GM19035 (cell line): Measurements from ENCODE around the gene ITGA3.
"Not testable (repeated sequence)": the region's sequence is repeated elsewhere in the genome, so short reads cannot be mapped to it uniquely, and the experiment has no call there.

Experiments
- ATAC-seq: cut with Tn5 transposase; IDR thresholded peaks from one replicate; pipeline ENCODE4 v1.9.1; 2021; ENCODE audit not compliant: unreplicated experiment

ITGA3 gene

DNA sequence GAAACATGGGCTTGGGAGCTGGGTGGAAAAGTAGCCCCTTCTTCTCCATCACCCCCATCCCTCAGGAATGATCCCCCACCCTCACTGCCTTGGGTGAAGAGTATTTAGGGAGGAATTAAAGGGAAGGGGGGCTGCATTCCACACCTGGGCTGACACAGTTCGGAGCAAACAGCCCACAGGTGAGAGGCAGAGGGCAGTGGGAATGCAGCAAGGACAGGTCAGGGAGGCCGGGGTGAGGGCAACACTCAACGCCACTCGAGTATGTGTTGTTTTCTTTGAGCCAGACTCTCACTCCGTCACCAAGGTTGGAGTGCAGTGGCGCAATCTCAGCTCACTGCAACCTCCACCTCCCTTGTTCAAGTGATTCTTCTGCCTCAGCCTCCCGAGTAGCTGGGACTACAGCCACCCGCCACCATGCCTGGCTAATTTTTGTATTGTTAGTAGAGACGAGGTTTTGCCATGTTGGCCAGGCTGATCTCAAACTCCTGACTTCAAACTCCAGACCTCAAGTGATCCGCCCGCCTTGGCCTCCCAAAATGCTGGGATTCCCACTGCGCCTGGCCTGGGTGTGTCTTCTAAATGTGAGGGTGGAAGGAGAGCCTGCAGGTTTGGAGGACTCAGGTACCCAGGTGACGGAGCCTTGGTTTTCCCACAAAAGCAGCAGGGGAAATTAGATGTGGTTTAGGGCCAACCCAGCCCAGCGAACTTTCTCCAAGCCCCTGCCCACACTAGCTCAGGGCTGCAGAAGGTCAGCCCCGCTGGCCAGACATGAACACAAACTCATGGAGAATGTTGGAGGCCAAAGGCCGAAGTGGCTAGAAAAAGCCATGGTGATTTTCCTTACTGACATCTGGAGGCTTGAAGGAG lies 21.2 kb upstream of the ITGA3 start:
- no peak for ATAC-seq

DNA sequence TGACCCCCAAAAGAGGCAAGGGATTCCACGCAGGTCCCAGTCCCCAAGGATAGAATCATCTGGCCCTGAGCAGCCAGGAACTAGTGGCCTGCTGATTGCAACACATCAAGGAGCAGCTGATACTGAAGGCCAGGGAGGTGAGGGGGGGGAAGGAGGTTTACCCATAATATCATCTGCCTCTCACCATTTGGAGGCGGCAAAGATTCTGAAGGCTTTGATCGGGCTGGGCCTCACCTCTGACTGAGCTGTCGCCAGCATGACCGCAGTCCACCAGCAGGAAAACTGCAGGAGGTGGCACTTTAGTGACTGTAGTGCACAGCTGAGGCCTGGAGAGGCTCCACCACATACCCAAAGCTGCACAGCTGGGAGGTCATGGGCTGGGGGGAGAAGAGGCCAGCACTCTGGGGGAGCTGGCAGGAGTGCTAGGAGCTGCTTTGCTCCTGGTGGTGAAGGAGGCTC lies 20.5 kb upstream of the ITGA3 start:
- no peak for ATAC-seq

DNA sequence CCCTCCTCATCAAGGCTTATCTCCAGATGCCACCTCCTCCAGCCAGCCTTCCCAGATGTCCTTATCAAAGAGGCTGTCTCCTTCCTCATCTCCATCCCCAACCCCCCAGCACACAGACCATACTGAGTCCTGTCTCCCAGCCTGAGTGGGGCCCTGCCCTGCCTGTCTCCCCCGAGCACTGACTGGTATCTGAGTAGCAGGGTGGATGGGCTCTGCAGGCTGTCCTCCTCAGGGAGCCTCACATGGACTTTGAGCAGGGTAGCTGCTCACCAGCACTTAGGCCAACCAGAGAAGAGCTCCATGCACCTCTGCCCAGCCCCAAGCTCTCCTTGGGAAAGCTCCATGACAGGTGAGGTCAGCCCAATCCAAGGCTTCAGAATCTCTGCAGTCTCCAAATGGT lies 20.0 kb upstream of the ITGA3 start:
- ATAC-seq, result no peak

DNA sequence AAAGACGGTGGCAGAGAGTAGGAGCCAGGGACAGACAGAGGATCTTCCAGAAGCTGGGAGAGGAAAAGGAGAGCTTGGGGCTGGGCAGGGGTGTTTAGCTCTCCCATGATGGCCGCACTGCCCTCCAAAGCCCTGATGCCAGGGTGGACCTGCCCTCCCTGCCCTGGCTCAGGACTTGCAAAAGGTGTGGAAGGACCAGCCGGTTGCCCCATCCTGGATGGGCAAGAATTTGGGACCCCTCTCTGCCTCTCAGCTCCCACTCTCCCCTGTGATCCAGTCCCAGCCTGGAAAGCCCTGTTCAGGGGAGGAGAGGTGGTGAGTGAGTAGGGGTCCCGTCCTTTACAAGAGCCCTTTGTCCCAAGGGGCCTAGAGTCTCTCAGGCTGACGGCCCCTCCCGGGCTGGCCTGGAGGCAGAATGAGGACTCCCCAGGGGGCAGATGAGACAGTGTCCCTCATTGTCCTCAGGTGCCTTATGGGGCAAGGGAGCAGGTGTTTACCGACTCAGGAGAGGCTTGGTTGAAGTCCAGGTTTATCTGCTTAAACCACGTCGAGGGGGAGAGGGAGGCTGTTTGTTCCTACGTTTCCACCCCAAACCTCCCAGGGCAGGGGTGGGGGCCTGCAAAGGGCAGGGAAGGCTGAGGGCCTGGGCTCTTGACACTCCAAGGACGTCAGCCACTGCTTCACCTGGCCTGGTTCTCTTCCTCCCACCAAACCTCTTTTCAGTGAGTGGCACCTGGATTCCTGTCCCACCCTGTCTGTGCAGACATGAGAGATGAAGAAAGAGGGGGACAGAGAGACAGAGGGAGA lies 19.3 kb upstream of the ITGA3 start:
- no peak for ATAC-seq

DNA sequence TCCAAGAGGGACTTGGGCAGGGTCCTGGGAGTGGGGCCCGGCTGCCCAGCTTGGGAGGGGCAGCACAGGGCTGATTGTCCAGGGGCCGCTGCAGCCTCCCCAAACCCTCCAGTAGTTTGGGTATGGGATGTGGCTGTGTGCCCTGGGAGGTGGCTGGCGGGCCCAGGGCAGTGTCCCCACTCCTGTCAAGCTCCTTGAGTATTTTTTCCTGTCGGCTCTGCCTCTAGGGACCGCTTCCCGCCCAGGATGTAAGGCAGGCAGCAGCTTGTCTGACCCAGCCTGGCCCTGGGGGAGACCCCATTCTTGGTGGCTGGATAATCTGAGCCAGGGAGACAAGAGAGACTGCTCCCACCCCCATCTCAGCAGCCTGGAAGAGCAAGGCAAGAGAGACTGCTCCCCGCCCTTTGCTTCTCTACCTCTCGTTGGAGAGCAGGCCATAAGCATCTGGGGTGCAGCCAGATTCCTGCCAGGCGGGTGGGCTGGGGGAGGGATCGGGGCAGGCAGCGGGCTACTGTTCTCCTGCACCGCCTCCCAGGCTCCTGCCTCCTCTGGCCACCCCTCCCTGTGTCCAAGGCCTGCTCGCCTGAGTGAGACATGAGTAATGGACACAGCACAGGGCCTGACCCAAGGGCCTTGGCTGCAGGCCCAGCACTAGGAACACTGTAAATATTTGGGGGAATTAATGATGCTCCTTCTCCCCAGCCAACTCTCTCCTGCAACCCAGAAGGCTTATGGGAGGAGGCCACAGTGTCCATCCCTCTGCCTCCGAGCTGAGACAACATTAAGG lies 18.4 kb upstream of the ITGA3 start:
- ATAC-seq, result no peak

DNA sequence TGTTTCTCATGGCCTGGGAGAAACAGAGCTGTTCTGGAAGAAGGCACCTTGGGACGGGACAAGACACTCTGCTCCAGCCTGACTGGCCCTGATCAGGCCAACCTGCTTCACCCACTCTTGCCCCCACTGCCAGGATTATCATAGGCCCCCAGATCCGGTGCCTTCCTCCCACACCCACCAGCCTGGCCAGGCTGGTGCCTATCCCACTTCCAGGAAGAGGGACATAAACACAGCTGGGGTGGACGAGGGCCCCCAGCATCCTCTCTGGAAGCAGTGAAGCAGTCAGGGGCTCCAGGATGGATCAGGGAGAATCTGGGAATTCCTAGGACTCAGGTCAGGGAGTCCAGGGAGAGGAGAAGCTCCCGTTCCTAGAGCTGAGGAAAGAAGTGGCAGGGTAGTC lies 16.9 kb upstream of the ITGA3 start:
- ATAC-seq, result no peak

DNA sequence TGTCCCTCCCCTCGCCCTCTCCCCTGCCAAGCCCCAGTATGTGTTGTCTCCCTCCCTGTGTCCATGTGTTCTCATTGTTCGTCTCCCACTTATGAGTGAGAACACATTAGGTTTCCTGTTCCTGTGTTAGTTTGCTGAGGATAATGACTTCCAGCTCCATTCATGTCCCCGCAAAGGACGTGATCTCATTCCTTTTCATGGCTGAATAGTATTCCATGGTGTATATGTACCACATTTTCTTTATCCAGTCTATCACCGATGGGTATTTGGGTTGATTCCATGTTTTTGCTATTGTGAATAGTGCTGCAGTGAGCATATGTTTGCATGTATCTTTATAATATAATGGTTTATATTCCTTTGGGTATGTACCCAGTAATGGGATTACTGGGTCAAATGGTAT lies 15.4 kb upstream of the ITGA3 start:
- not testable (repeated sequence) for ATAC-seq

DNA sequence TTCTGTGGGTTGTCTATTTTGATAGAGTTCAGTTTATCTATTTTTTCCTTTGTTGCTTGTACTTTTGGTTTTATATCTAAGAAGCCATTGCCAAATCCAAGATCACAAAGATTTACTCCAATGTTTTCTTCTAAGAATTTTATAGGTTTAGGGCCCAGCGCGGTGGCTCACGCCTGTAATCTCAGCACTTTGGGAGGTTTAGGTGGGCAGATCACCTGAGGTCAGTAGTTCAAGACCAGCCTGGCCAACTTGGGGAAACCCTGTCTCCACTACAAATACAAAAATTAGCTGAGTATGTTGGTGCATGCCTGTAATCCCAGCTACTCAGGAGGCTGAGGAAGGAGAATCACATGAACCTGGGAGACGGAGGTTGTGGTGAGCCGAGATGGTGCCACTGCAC lies 13.7 kb upstream of the ITGA3 start:
- no peak for ATAC-seq

DNA sequence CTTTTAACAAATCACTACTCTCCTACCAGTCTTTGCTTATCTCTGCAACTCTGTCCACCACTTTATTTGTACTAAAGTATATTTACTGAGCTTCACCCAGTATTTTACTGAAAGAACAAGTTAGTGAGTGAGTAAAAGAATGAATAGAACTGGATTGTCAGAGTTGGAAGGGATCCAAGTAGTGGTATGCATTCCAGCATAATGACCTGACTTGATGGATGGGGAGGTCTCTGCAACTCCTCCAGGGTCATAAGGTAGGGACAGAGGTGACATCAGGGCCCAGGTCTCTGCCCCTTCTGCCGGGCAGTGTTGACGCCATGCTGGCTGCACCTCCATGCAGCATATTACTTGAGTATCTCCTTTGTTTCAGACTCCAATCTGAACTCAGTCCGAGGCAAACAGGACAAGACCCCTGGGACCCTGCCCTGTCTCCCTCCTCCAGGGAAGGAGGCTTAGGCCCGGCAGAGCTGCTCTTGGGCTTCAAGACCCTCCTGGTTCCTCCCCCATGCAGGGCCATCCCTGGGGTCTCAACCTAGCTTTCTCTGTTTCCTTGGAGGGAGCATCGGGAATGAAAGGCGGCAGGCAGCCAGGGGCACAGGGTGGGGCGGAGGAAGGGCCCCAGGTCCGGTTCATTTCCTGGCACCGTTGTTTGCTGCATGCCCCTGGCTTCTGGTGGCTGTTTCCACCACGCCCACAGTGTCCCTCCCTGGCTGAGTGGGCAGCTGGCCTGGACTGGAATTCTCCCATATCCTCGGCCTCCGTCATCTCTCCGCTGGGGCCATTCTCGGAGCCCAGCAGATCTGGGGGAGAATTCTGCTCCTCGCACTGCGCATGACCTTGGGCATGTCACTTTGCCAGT lies 12.4 kb upstream of the ITGA3 start:
- no peak for ATAC-seq

DNA sequence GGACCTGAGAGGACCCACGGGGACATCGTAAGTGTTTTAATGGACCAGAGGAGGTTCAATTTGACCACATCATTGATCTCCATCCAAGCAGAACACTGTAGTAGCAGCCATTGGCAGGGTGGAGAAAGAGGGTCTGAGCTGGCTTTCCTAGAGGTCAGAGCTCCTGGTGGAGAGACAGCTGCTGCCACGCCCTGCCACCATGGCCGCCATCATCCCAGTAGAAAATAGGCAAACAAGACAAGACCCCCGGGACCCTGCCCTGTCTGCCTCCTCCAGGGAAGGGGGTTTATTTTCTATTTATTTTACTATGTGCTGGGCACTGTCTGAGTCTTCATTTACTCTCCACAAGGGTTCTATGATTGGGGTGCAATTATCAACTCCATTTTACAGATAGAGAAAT lies 11.4 kb upstream of the ITGA3 start:
- no peak for ATAC-seq

DNA sequence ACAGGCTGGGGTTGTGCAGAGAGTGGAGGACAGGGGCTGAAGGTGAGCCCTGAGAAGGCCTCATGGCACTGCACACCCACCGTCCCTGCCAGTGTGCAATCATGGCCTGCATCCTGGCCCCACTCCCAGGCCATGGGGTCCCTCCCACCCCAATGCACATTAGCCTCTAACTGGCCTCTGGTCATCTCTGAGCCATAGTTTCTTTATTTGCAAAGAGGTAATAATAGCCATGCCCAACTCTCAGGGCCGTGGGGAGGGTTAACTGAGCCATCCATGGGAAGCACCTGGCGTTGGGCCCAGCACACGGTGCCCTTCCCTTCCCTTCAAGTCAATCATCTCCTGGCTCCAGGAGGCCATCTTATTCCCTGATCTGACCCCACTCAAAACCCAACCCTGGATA lies 10.8 kb upstream of the ITGA3 start:
- no peak for ATAC-seq

DNA sequence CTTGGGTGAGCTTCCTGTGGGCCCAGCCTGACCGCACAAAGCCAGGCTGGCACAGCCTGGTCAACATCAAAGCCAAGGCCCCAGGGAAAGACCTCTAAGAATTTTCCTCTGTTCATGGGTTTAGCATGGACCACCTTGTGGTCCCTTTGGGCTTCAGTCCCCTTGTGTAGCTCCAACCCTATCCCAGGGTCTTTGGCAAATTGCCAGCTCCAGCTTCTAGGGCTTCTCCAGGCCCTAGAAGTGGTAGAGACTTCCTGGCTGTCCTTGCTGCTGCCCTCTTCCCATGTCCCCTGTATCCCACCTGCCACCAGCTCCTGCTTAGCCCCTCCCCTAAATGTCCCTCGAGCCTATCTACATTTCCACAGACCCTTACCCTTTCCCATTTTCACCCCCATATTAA lies 9.7 kb upstream of the ITGA3 start:
- no peak for ATAC-seq

DNA sequence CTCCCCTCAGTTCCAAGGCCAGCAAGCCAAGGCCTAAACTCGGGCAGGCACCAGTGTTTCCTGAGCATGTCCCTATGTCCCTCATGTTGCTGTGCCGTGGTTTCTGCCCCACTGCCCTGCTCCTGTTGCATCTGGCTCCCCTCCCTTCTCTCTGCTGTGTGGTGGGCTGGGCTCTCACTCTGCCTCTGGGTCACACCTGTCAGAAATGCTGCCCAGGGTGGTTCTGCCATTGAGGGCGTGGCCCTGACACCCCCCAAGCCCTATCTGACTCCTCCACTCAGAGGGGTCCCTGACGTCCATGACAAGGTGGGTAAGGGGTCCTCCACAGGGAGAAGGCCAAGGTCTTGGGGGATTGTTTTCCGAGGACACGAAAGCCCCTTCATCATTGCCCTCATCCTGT lies 9.2 kb upstream of the ITGA3 start:
- no peak for ATAC-seq

DNA sequence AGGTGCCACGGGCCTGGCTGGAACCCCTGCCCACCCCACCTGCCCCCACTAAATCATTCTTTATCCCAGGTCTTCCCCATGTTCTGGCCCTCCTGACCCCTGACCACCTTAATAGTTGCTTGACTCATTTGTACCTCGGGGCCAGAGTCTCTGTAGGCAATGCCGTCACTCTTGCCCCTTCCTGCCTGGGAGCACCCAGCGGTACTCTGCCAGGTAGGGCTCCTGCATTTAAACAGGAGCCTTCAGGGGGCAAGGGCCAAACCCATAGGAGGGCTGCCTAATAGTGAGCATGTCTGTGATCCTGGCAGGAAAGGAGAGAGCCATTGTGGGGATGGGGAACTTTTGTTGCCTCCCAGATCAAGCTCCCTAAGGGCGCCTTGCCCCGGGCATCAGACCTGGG lies 8.8 kb upstream of the ITGA3 start:
- ATAC-seq, result no peak

DNA sequence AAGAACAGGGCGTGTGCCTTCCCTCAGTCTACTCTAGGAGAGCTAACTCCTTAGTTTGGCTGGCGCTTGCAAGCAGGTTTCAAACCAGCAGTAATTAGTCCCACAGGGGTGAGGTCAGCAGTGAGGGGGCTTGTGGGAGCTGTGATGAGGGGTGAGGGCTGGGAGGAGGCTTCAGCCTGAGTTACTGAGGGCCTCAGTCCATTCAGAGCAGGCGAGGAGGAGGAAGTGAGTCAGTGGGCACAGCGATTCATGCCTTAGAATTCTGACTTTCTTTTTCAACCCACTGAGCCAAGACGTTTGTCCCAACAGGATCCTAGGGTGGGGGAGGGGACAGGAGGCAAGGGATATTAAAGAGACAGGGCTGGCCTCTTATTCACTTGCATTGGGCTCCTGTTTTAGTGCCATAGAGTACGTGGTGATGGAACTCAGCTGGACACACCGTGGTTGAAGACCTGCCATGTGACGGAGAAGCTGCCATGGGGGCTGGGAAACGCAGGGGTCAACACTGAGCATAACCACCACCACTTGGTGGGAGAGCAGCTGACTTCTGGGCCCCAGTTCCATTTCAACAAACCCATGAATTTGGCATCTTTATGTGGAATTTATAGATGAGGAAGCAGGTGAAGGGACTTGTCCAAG lies 8.3 kb upstream of the ITGA3 start:
- ATAC-seq, result no peak

DNA sequence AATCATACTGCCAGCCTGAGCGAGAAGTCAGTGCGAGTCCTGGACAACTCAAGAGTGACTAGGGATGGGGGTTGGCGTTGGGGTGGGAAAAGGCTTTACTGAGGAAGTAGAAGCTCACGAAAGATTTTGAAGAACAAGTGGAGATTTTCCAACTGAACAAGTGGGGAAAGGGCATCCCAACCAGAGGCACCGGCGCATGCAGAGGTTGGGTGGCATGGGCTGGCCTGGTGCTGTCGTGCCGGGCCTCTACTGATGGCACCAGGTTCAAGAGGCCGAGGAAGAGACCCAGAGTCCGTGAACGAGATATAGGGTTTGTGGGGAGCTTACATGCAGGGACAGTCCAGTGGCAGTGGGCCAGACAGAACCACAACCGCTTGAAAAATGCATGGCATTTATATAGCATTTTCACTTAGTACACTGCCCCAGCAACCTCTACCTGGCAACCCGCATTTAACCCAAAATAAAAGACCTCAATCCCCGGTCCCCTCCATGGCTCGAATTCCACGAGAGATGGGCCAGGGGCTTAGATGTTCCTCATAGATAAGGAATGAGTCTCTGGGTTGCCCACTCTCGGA lies 7.7 kb upstream of the ITGA3 start:
- ATAC-seq, result no peak

DNA sequence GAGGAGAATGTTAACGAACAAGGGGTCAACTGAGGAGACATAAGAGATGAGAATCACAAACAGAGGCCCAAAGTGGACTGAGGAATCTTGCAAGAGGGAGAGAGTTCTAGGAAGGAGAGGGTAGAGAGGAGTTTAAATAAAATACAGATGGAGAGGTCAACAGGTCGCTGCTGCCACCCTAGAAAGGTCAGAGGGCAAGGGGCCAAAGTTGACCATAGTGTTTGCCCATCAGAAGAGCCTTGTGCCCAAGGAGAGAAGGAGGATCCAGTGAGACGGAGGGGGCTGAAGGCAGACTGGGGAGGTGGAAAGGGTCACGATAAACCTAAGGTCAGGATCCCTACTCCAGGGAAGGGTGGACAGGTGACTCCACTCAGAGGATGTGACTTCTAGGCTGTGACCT lies 6.9 kb upstream of the ITGA3 start:
- no peak for ATAC-seq

DNA sequence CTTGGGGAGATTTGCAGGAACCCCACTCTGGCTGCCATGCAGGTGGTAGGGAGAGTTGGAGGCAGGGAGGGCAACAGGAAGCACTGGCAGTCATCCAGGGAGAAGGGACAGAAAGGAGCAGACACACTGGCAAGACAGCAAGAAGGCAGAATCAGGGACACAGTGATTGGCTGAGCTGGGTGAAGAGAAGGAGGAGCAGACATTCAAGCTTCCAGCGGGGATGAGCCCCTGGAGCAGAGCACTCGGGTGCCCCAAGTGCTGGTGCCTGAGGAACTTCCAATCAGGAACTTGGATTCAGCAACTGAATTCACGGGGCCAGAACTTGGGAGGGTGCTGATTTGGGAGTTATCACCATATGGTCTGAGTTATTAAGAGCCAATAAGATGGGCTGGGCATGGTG lies 6.3 kb upstream of the ITGA3 start:
- ATAC-seq, result no peak

DNA sequence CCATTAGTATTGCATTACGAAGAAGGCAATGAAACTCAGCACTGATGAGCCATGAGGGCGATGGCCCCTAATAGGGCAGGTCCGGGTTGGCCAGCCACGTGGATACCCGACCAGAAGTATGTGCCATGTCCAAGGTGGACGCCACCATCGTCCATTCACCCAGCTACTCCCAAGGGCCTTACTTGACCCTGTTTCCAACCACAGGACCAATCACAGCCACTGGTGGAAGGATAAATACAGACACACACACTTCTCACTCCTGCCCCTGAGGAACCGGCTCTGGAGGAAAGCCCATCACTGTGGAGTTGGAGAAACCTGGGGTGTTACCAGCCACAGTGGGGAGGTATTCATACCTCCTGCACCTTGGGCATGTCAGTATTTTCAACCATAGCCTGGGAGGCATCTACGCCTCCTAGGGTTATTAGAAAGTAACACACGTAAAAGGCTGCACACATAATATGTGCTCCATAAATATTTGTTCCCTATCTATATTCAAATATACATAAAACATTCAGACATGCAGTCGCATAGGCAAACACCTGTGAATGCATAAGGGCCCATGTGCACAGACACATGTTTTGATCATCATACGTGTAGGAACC lies 5.4 kb upstream of the ITGA3 start:
- ATAC-seq, result no peak
